SU-DHL-6 (cell line): ENCODE data around the gene ISM2.

ENCODE experiments used
- EZH2phosphoT487 ChIP-seq: fragments of 200-600 bp; sonication (generic), shearing (Covaris generic); conservative IDR thresholded peaks from 2 replicates; pipeline ENCODE4 v1.6.1; 2018; ENCODE audit warnings: mild to moderate bottlenecking, antibody characterized with exemption, low read length, moderate library complexity, mixed read lengths
- TF ChIP-seq, protein P1 (sequence below): fragments of 200-600 bp; sonication (generic); IDR thresholded peaks from one replicate; pipeline ENCODE4 v1.5.1; 2017; ENCODE audit warnings: antibody characterized with exemption, mild to moderate bottlenecking, low read length, moderate library complexity; ENCODE audit not compliant: insufficient read depth, poor library complexity, severe bottlenecking

DNA sequence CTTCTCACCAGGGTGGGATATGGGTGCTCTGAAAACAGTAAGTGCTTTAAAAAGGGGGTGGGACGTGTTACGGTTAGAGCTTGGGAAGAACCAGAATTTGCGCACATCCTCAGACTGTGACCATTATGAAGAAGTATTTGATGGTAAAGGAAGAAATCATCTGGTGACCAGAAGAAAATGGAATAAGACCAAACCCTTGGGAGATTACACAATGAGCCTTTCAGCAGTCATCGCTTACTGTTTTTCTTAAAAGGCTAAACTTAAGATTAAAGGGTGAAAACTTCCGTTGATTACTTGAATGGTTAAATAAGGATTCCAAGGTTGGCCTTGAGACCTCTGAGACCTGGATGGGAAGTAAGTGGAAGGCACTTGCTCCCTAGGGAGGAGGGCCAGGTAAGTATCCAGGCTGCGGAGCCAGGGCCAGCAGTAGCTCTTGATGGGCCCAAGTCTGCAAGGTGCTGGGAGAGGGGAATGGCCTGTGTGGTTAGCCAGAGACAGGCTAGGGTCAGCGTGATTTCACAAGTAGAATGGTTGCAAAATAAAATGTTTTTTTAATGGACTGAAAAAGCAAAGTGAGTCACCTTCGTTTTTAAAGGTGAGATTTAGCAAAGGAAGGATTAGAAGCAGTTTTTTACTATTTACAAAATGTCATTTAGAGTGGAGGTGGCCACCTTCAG, 13.0 kb upstream of the ISM2 start:
- TF ChIP-seq, protein P1, sequence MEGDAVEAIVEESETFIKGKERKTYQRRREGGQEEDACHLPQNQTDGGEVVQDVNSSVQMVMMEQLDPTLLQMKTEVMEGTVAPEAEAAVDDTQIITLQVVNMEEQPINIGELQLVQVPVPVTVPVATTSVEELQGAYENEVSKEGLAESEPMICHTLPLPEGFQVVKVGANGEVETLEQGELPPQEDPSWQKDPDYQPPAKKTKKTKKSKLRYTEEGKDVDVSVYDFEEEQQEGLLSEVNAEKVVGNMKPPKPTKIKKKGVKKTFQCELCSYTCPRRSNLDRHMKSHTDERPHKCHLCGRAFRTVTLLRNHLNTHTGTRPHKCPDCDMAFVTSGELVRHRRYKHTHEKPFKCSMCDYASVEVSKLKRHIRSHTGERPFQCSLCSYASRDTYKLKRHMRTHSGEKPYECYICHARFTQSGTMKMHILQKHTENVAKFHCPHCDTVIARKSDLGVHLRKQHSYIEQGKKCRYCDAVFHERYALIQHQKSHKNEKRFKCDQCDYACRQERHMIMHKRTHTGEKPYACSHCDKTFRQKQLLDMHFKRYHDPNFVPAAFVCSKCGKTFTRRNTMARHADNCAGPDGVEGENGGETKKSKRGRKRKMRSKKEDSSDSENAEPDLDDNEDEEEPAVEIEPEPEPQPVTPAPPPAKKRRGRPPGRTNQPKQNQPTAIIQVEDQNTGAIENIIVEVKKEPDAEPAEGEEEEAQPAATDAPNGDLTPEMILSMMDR = no peak
- TF ChIP-seq EZH2phosphoT487 = no peak
